Measurements from ENCODE around the gene FKBP15.

DNA sequence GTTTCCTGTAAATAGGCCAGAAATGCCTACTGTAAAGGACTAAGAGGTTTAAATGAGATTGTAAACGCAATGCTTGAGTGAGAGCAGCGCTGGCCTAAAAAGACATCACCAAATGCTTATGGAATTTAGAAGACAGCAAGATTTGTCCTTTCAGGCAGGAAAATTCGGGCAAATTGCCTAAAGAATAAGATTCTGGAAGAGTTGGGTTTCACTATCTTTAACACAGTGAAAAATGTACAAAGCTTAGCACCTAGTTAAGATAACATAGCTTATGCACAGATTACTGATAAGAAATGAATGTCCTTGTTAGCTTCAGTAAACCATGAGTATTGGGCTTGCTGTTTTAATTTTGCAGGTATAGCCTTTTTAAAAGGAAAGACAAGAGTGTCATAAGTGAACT lies 4.7 kb downstream of the FKBP15 start:
- TF ChIP-seq RAD21 (IDR thresholded peaks at IDR 0.05; ENCODE audit: low read length) (no peak), EZH2phosphoT487 (IDR thresholded peaks at IDR 0.05; ENCODE audit: borderline replicate concordance, low read depth) (no peak), NFIC (IDR thresholded peaks at IDR 0.05; ENCODE audit: borderline replicate concordance) (no peak), GABPA (IDR thresholded peaks at IDR 0.05; ENCODE audit: low read depth) (no peak), JUND (IDR thresholded peaks at IDR 0.05) (no peak), TEAD4 (IDR thresholded peaks at IDR 0.05; ENCODE audit: borderline replicate concordance, insufficient read depth) (no peak), YY1 (IDR thresholded peaks at IDR 0.05; ENCODE audit: low read depth) (no peak), SIN3A (IDR thresholded peaks at IDR 0.05; ENCODE audit: borderline replicate concordance, low read depth, low read length) (no peak), TAF1 (IDR thresholded peaks at IDR 0.05; ENCODE audit: borderline replicate concordance, low read depth, low read length) (no peak), POLR2AphosphoS5 (IDR thresholded peaks at IDR 0.05; ENCODE audit: low read depth, low read length) (no peak)
- TF ChIP-seq, protein P1, sequence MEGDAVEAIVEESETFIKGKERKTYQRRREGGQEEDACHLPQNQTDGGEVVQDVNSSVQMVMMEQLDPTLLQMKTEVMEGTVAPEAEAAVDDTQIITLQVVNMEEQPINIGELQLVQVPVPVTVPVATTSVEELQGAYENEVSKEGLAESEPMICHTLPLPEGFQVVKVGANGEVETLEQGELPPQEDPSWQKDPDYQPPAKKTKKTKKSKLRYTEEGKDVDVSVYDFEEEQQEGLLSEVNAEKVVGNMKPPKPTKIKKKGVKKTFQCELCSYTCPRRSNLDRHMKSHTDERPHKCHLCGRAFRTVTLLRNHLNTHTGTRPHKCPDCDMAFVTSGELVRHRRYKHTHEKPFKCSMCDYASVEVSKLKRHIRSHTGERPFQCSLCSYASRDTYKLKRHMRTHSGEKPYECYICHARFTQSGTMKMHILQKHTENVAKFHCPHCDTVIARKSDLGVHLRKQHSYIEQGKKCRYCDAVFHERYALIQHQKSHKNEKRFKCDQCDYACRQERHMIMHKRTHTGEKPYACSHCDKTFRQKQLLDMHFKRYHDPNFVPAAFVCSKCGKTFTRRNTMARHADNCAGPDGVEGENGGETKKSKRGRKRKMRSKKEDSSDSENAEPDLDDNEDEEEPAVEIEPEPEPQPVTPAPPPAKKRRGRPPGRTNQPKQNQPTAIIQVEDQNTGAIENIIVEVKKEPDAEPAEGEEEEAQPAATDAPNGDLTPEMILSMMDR (IDR thresholded peaks at IDR 0.05): no peak
- TF ChIP-seq, protein P2, sequence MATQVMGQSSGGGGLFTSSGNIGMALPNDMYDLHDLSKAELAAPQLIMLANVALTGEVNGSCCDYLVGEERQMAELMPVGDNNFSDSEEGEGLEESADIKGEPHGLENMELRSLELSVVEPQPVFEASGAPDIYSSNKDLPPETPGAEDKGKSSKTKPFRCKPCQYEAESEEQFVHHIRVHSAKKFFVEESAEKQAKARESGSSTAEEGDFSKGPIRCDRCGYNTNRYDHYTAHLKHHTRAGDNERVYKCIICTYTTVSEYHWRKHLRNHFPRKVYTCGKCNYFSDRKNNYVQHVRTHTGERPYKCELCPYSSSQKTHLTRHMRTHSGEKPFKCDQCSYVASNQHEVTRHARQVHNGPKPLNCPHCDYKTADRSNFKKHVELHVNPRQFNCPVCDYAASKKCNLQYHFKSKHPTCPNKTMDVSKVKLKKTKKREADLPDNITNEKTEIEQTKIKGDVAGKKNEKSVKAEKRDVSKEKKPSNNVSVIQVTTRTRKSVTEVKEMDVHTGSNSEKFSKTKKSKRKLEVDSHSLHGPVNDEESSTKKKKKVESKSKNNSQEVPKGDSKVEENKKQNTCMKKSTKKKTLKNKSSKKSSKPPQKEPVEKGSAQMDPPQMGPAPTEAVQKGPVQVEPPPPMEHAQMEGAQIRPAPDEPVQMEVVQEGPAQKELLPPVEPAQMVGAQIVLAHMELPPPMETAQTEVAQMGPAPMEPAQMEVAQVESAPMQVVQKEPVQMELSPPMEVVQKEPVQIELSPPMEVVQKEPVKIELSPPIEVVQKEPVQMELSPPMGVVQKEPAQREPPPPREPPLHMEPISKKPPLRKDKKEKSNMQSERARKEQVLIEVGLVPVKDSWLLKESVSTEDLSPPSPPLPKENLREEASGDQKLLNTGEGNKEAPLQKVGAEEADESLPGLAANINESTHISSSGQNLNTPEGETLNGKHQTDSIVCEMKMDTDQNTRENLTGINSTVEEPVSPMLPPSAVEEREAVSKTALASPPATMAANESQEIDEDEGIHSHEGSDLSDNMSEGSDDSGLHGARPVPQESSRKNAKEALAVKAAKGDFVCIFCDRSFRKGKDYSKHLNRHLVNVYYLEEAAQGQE (IDR thresholded peaks at IDR 0.05; ENCODE audit: low read depth, low read length): no peak
- TF ChIP-seq, protein P3, sequence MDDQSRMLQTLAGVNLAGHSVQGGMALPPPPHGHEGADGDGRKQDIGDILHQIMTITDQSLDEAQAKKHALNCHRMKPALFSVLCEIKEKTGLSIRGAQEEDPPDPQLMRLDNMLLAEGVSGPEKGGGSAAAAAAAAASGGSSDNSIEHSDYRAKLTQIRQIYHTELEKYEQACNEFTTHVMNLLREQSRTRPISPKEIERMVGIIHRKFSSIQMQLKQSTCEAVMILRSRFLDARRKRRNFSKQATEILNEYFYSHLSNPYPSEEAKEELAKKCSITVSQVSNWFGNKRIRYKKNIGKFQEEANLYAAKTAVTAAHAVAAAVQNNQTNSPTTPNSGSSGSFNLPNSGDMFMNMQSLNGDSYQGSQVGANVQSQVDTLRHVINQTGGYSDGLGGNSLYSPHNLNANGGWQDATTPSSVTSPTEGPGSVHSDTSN (IDR thresholded peaks at IDR 0.05): no peak
- TF ChIP-seq, protein P4, sequence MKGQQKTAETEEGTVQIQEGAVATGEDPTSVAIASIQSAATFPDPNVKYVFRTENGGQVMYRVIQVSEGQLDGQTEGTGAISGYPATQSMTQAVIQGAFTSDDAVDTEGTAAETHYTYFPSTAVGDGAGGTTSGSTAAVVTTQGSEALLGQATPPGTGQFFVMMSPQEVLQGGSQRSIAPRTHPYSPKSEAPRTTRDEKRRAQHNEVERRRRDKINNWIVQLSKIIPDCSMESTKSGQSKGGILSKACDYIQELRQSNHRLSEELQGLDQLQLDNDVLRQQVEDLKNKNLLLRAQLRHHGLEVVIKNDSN (IDR thresholded peaks at IDR 0.05; ENCODE audit: borderline replicate concordance, low read depth): no peak

Measured in SK-N-SH (cell line).